HG03139 (cell line): ENCODE measurements around the gene FCMR.

Source experiments
- ATAC-seq: cut with Tn5 transposase; IDR thresholded peaks from one replicate; pipeline ENCODE4 v1.9.1; 2021; ENCODE audit not compliant: unreplicated experiment

The FCMR gene, protein sequence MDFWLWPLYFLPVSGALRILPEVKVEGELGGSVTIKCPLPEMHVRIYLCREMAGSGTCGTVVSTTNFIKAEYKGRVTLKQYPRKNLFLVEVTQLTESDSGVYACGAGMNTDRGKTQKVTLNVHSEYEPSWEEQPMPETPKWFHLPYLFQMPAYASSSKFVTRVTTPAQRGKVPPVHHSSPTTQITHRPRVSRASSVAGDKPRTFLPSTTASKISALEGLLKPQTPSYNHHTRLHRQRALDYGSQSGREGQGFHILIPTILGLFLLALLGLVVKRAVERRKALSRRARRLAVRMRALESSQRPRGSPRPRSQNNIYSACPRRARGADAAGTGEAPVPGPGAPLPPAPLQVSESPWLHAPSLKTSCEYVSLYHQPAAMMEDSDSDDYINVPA

DNA sequence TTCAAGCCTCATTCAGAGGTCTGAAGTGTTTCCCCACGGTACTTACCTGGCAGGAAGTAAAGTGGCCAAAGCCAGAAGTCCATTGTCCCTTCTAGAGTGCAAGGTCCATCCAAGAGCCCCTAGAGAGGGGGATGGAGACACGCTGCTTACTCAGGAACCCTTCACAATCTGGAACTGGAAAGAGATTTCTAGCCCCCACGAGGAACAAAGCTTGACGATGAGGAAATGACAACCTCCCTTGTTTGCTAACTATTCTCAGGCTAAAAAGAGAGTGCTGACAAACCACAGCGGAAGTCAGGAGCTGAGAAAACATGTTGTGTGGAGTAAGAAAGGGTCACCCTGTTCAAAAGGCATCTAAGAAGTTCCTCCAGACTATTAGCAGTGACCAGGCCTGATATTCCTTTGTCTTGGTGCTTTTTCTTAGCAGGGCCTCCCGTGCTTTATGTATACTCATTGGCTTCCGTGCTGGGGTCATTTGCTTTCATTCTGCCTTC lies at the start of gene FCMR:
Gene FCMR, minus strand, starts transcription at position 170 of the 494 bp plus-strand sequence. Its CDS starts 87 bp downstream, at position 83.
- ATAC-seq: no peak

DNA sequence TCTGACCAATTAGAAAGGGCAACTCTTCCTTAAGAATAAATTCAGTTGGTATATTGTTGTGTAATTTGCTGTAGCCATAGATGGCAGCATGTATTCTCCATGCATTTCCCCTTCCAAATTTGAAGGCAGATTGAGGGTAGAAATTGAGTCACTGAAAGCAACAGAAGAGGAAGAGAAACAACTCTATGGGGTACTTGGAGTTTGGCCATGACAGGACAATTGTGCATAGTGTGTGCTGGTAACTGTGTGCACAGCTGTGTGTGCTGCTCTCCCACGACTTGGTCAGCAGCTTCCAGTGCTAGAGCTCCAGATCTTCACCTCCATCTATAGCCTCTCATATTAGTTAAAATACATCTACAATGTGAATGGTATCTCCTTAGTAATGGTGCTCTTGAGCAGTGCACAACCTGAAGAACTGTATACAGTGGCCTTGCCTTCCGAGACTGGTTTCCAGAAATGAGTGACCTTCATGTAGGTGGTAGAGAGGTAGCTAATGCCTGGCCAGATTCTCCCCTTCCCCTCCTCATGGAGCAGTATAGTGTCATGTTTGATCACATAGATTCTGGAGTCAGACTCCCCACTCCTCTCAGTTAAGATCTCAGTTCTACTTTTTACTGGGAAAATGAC lies 49.4 kb upstream of the FCMR start:
- ATAC-seq: peak; percentile 40

DNA sequence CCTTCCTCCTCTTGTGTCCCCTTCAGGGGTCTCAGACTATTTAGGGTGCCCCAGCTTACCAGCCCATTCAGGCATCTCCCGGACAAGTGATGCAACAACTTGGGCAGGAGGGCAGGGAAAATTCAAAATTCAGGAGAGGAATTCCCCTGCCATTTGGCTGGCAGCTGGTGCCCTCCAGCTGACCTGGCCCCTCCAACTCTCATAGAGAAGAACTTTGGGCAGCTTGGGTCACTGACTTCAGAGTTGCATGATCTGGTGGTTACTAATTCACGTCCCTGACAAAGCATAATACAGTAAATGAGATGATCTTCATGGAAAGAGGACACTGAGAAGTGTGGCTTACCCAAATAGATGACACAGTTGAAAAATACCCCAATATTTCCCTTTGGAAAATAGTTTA lies 48.7 kb upstream of the FCMR start, which contains the start of gene FCAMR:
Gene FCAMR, minus strand, starts transcription at position 15 of the 400 bp plus-strand sequence. CDS start 335 bp downstream, outside the sequence.
- no peak for ATAC-seq

GRCh38 chr1:206969090-206969489 lies 47.3 kb upstream of the FCMR start:
- no peak for ATAC-seq

DNA sequence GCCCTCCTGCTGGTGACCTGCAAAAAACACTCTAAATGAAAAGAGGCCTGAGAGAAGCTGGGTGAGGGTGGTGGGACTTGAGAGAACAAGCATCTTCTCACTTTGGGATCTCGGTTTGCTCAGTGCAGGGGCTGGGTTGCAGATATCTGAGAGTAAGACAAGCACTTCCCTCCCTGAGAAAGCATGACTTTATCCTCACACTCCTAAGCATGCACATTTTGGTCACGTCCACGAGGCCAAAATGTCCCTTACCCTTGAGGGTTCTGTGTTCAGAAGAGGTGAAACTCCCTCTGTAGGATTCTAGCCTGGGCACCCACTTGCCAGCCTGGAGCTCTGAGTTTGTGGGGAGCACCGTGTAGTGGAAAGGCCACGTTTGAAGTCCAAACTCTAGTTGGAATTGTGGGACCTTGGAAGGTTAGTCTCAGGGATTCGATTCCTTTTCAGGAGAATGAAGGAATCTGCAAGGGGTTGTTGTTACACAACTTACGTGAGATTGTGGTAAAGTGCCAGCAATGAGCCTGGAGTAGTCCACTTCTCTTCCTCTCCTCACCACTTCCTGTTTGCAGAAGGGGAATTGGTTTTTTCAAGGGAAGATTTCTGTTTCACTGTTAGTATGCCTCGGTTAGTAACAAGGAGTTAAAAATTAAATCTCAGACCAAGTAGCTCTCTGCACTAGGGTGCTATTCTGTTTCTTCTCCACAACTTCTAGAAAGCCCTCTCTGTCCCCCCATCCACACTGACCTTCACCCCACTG lies 45.5 kb upstream of the FCMR start:
- ATAC-seq: peak; percentile 45

DNA sequence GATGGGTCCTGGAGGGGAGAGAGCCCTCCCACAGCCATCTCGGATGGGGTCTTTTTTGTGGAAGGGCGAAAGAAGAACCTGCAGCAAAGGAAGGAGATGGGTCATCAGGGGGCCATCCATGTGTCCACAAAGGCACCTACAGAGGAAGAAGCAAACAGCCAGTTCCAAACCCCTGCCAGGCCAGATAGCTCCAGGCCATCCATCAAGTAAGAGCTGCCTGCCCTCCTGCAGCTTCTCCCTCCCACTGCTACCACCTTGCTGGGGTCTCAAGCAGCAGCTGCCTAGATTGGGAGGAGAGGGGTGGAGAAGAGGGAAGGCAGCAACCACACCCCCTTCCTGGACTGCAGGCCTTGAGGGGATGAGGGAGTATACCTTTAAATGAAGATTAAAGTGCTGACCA lies 44.0 kb upstream of the FCMR start:
- no peak for ATAC-seq

DNA sequence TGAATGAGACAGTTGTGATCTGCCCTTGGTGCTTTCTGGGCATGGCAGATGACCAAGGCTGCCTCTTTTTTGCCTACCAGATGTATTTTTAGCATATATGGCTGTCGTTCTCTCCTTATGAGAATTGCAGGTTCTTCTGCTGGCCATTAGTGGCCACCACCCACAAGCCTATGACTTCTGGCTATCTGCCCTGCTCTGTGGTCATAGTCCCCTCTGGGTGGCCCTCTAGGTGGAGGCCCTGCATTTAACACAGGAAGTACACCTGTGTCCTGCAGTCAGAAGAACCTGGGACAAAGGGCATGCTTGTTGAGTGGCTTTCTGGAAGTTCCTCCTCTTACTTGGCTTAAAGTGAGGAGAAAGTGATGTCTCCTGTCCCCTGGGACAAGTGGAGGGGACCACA lies 42.0 kb upstream of the FCMR start:
- ATAC-seq: no peak

GRCh38 chr1:206963119-206963712 lies 41.5 kb upstream of the FCMR start:
- no peak for ATAC-seq

- no peak for ATAC-seq
Observed at GRCh38 chr1:206962272-206962671, 40.5 kb upstream of the FCMR start.

GRCh38 chr1:206961668-206962067 lies 39.9 kb upstream of the FCMR start:
- no peak for ATAC-seq

DNA sequence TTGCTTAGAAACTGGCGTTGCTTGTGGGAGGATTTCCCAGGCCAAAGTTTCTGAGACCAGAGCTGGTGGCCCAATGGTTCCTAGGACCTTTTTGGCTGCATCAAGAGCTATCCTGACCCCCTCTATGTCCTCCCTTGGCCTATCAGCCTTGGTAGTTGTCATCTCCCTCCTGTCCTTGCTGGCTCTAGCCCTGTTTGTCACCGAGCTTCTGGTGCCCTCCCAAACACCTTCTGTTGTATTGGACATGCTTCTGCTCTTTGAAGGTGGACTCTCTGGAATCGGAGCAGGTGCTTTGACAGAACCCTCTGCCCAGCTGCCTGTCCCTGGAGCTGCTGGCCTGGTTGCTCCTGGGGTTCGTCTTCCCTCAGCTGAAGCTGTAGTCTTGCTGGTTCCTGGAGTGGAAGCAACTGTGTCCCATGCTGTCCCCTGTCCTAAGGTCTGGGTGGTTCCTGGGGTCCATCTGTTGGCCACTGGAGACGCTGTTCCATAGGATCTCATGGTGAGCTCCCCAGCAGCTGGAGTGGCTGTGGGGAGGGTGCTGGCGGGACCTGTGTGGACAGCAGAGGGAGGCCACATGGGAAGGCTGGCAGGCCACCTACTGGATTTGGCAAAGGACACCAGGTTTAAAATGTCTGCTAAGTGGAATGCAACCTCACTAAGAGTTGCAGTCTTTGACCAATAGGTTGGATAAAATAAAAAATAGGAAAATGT lies 39.1 kb upstream of the FCMR start:
- ATAC-seq: no peak

- ATAC-seq: no peak
Observed at GRCh38 chr1:206958144-206958543, 36.4 kb upstream of the FCMR start.

DNA sequence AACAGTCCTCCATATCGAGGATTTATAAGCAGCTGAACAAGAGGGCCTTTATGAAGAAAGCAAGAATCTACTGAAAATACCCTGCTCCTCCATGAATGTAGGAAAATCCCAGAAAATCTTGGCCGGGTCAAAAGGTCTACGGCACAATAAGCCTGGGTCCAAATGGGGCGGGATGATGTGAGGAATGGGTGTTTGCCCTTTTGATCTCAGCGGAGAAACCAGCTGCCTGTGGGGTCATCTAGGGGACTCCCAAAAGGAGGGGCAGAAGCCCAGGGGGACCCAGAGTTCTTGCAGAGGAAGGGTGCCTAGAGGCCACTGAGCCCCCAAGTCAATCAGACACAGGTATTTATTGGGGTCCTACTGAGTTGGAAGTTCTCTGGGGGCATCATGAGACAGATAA lies 35.9 kb upstream of the FCMR start:
- no peak for ATAC-seq

DNA sequence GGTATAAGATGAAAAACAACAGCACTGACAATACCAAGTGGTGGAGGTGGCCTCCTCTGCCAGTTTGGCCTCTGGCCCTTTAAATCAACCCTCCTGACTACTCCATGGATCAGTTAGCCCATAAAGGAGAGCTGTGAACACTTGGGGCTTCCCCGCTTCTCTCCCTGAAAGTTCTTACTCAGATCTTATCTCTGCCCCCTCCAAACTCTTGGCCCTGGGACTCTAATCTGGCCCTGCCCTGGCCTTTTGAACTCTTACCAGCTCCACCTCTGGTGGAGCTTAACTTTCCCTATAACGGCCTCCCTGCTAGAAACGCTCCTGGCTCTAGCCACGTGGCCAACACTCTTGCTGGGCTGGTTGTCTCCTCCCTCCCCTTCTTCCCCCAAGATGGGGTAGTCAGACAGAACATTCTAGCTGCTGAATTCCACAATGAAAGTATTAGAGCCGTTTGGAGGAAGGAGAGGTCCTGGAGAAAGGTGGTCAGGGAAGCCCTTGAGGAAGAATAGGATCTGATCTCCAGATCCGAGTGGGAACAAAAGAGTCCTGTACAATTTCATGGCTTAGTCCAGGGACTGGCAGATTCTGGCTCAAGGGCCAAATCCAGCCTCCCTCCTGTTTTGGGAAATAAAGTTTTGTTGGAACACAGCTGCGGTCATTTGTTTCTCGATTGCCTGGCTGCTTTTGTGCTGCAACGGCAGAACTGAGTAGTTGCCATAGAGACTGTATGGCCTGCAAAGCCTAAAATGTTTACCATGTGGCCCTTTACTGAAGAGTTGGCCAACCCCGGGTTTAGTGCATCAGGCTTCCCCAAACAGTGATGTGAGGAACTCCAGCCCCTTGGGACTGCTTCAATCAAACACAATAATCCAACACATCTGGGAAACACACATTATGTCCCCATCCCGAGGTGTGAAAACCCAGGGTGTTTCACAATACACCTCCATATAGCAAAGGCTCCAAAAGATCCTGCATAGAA lies 34.0 kb upstream of the FCMR start:
- ATAC-seq: no peak

DNA sequence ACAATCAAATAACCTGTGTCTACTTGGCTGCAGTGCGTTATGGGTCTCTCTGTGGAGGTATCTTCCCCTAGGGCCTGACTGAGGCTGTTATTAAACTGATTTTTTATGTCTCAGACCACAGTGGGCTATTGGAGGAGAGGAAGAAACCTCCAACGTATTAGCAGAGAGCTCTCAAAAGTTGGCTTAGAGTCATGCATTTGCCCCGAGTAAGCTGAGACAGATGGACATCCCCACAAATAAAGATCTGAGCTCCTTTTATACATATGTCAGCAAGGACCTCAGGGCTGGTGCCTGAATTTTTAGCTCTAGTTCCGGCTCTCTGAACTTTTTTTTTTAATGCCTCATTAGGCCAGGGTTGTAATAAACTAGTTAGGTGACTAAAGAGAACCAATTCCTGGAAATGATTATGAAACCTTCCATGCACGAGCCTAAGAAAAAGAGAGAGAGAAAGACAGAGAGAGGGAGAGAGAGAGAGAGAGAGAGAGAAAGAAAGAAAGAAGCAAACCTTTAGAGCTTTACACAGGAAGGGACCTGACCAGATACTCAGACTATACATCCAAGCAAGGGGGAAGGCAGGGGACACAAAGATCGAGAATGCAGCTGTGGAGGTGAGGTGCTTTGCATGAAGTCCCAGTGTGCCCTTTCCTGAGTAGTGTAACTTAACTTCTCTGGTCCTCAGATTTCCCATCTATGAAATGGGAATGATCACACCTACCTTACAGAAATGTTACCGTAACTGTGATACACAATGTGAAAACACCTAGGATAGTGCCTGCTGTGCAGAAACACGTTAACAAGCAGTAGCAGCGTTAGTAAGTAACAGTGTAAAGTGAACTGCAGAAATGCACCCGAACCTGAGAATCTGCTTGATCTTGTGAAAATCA lies 33.0 kb upstream of the FCMR start:
- ATAC-seq: no peak

GRCh38 chr1:206953626-206954025 lies 31.9 kb upstream of the FCMR start:
- ATAC-seq: no peak

DNA sequence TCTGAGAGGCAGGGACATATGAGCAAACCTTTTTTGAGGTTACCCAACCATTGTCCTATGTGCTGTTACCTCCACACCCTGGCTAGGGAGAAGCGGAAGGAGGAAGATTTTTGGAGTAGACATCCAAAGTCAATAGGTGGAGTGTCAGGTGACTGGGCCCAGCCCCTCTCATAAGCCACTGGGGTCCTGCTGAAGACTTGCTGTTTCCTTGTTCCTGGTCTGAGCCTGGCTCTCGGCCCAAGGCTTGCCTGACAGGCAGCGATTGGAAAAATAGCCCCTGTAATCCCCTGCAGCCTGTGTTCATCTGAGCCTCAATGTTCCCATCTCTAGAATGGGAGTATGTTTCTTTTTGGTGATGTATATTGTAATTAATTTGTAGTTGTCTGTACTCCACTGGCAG lies 31.4 kb upstream of the FCMR start:
- ATAC-seq: no peak

GRCh38 chr1:206952171-206952570 lies 30.4 kb upstream of the FCMR start:
- no peak for ATAC-seq
